Choroid plexus epithelial cell (primary cell): ENCODE measurements around the gene HADH.

ENCODE experiments used
- DNase-seq: peaks from one replicate; pipeline ENCODE4 v3.0.0-alpha.2; 2010; ENCODE audit warnings: low read depth
- H3K4me3 ChIP-seq: 2 replicates; pipeline ENCODE4 v1.5.1; 2011; ENCODE audit warnings: low read depth, mild to moderate bottlenecking, control low read depth, low read length, moderate library complexity
- TF ChIP-seq, protein P1 (sequence below): conservative IDR thresholded peaks from 2 replicates; pipeline ENCODE4 v1.5.1; 2011; ENCODE audit warnings: low read depth, mild to moderate bottlenecking, control low read depth, inconsistent platforms, low read length, moderate library complexity

The HADH gene

DNA sequence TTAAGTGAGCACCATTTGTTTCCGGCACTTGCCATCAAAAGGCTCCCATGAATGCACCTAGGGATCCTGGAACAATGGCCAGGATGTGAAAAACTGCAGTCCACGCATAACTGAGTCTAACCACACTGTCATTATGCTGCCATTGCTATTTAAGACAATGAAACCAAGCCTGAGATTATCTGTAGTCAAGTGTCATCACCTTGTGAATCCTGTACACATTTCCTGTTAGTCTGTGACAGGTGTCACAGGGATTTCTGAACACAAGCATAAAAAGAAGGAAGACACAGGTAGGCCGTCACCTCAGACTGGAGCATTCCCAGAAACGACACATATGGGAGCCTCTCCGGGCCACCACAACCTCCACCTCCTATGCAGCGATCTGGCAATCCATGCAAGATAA is 66.7 kb downstream of the HADH start:
- no peak for DNase-seq
- TF ChIP-seq, protein P1, sequence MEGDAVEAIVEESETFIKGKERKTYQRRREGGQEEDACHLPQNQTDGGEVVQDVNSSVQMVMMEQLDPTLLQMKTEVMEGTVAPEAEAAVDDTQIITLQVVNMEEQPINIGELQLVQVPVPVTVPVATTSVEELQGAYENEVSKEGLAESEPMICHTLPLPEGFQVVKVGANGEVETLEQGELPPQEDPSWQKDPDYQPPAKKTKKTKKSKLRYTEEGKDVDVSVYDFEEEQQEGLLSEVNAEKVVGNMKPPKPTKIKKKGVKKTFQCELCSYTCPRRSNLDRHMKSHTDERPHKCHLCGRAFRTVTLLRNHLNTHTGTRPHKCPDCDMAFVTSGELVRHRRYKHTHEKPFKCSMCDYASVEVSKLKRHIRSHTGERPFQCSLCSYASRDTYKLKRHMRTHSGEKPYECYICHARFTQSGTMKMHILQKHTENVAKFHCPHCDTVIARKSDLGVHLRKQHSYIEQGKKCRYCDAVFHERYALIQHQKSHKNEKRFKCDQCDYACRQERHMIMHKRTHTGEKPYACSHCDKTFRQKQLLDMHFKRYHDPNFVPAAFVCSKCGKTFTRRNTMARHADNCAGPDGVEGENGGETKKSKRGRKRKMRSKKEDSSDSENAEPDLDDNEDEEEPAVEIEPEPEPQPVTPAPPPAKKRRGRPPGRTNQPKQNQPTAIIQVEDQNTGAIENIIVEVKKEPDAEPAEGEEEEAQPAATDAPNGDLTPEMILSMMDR, result no peak
- H3K4me3 ChIP-seq, result no peak overlapping the region

DNA sequence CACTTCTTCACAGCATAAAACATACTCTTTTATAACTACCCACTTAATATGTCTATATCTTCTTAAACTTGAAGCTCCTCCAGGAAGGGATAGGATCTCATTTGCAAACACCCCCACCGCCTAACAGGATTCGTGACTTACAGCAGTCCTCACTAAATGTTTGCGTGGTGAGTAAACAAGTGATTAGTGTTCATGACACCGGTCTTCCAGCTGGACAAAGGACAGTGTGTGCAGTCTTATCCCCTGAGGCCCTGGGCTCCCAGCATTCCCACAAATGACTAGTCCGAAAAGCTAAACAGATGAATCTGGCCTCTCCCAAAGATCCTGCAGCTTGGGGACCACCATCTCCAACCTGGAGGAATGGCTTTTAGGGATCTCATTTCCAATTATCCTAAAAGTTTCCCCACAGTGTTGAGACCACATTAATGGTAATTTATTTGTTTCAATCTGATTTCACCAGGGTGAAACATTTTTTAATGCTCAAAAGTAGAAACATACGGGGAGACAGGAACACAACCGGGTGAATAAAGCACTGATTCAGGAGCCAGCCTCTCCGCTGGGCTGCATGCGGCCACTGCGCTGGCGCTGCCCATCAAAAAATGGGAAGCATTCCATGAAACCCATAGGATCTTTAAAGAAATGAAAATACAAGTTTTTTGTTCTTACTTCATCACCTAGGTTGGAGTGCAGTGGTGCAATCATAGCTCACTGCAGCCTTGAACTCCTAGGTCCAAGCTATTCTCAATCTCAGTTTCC is 69.2 kb downstream of the HADH start:
- H3K4me3 ChIP-seq, result no peak overlapping the region
- DNase-seq, result no peak
- TF ChIP-seq, protein P1, result no peak

DNA sequence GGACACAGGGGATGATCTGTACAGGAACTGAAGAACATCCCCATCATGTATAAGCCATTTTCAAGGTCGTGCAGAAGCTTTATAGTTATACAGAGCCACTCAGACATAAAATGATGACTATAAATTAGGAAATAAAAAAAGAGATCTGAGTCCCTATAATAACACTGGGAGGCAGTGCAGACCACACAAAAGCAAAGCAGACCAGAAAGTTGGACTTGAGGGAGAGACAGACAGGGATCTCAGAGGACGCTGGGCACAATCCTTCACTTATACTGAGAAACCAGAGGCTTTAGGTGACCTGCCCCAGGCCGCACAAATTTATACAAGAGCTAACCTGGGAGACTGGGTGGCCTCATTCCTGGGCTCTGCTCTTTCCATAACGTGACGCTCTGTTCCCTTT is 70.5 kb downstream of the HADH start:
- TF ChIP-seq, protein P1, result peak; percentile 63
- DNase-seq, result peak; percentile 78
- H3K4me3 ChIP-seq, result no peak overlapping the region

DNA sequence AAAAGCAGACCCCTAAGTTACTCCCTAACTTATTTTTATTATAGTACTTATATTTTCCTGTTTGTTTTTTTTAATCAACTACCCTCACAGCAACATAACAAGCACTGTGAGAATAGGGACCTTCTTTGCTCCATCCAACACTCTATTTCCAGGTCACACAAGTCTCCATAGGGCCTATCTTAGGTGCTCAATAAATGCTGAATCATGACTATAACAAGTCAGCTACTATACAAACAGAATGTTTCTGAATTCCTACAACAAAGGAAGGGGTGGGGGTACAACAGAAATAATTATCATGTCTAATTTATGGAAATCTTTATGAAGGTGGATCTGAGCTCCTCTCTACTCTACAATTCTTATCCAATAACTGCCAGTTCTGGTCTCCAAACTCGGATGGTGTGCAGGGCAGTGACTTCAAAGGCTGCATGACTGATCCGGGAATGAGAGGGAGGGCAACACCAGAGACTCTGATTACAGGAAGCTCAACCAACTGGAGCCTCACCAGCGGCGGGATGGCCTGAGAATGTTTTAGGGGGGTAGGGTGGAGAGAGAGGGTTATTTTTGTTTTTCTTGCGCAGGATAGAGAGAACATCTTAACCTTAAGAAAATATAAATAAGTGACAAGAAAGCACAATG is 71.1 kb downstream of the HADH start:
- H3K4me3 ChIP-seq, result no peak overlapping the region
- no peak for DNase-seq
- TF ChIP-seq, protein P1, result no peak

DNA sequence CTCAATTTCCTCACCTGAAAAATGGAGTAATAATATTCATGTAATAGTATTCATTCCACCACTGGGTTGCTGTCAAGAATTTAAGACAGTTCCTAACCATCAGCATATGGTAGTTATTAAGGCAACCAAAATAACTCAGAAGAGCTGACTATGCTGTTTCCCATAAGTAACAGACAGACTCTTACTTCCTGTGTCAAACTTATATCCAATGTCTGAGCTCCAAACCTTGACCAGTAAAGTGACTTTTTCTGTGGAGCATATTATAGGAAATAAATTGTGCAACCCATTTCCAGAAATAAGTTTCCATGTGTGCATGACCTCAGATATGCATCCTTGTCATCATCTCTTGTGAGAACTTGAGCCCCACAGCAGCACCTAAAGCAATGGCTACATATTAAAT is 78.8 kb downstream of the HADH start:
- no peak overlapping the region for H3K4me3 ChIP-seq
- TF ChIP-seq, protein P1, result no peak
- peak; percentile 41 for DNase-seq

DNA sequence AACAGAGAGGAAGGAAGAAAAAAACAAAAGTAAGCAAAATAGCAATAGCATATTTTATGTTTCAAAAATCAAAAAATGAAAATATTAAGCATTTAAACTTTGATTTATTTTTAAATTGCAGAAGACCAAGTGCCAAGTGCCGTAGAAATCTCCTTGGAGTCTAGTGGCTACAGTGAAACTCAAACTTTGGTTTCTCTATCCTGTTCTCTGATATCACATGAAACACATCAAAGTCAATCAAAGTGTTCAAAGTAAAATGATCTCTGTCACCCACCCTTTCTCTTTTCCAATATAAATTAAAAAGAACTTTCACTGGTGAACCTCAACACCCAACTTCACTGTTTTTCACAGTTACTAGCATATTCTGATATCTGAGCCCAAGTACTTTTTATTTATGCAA is 81.1 kb downstream of the HADH start:
- DNase-seq, result no peak
- TF ChIP-seq, protein P1, result no peak
- H3K4me3 ChIP-seq, result no peak overlapping the region

DNA sequence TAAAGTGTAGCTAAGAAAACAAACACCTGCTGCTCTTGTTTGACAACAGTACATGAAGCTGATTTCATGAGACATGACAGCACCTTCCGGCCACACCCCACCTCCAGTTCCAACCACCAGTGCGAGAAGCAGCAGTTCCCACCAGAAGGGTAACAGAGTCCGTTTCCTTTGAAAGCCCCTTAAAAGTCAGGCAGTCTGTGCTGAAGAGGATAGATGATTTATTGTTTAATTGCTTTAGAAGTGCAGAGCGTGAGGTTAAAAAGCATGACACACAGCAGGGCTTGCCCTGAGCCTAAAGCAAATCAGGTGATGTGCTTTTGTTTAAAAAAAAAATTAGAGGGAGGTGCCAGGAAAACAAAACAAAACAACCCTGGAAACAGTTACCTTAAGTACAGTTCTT is 82.6 kb downstream of the HADH start:
- no peak overlapping the region for H3K4me3 ChIP-seq
- TF ChIP-seq, protein P1, result no peak
- DNase-seq, result no peak
